HAP-1 (cell line): Measurements from ENCODE around the gene PRMT7.

Experiments used
- DNase-seq, 2 experiments: peaks; one replicate each; pipeline ENCODE4 v3.0.0-alpha.2; 2016 to 2020; ENCODE audit warnings: low spot score in 2 of 2
- H3K27me3 ChIP-seq: fragments of 250-450 bp; sonication (Bioruptor Pico); 2 replicates; pipeline ENCODE4 v1.5.1; 2020; ENCODE audit warnings: low read depth, mild to moderate bottlenecking, moderate library complexity
- H3K36me3 ChIP-seq: fragments of 250-450 bp; sonication (Bioruptor Pico); replicated peaks from 2 replicates; pipeline ENCODE4 v1.5.1; 2020; ENCODE audit warnings: mild to moderate bottlenecking
- H3K4me1 ChIP-seq: fragments of 250-450 bp; sonication (Bioruptor Pico); 2 replicates; pipeline ENCODE4 v1.5.1; 2020; ENCODE audit warnings: mild to moderate bottlenecking
- H3K4me3 ChIP-seq: fragments of 250-450 bp; sonication (Bioruptor Pico); 2 replicates; pipeline ENCODE4 v1.5.1; 2020; ENCODE audit warnings: mild to moderate bottlenecking, moderate library complexity
- H3K9me3 ChIP-seq: fragments of 250-450 bp; sonication (Bioruptor Pico); 2 replicates; pipeline ENCODE4 v1.5.1; 2020; ENCODE audit warnings: mild to moderate bottlenecking, moderate library complexity
- in situ Hi-C: fragments of 300-500 bp; cut with MboI; formaldehyde crosslinking; loops from 3 replicates; pipeline ENCODE4 v1.14.3; 2020; ENCODE audit warnings: low sequenced_read_pairs, inconsistent platforms, mixed read lengths

PRMT7 gene

DNA sequence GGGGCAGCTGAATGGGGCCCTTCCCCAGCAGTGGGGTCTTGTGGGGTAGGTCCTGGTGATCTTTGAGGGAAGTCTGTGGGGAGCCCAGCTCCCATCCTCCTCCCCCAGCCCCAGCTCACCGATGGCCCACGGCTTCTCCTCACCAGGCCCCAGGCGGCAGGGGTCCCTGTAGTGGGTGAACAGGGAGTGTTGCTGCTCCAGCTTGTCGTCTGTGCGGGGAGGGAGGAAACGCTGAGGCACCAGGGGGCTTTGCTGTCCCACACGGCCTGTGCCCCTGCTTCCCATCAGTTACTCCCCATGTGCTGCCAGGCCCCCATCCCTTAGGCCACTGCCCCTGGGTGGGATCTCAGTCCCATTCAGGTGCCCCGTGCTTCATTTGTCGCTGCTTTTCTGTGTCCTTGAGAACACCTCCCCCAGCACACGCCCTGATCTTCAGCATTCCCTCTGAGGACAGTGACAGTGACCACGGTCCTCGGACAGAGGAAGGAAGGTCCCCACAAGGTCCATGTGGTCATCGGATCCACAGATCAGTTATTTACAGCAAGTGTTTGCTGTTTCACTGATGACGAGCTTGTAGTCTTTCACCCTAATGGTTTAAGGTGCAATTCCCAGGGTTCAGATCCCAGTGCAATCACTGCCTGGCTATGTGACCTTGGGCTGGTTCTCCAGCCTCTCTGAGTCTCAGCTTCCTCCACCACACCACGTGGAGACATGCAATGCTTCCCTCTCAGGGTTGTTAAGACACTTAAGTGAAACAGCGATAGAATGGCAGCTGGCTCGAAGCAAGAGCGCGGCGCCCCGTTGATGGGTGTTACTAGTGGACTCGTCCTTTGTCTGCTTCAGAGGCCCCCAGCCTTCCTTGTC is 53.1 kb downstream of the PRMT7 start:
- H3K36me3 ChIP-seq, result no peaks in the 10 kb centered on the region
- no peaks in the 10 kb centered on the region for H3K9me3 ChIP-seq
- no peak for DNase-seq
- no peaks in the 10 kb centered on the region for H3K27me3 ChIP-seq
- H3K4me1 ChIP-seq, result no peaks in the 10 kb centered on the region
- no peak overlapping the region for H3K4me3 ChIP-seq
- in situ Hi-C loops, result no loop called here

DNA sequence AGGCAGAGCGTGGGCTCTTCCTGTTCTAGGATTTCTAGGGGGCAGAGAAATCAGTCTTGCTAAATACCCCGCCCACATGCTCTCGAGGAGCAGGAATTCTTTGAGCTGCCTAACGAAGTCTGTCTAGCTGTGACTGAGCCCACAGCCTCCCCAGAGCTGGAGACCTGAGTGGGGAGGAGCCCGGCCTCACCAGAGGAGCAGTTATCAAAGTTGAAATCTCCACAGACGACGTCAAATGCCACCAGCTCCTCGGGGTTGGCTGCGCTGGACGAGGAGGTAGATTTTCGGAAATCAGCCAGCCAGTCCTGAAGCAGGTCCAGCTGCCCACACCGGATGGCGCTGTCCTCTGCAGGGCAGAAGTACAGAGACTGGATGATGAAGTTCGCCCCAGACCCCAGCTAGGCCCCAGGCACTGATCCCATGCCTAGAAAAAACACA is 53.8 kb downstream of the PRMT7 start:
- Histone ChIP-seq H3K9me3 (no peaks in the 10 kb centered on the region), H3K4me1 (no peaks in the 10 kb centered on the region), H3K36me3 (no peaks in the 10 kb centered on the region), H3K4me3 (no peak overlapping the region), H3K27me3 (no peaks in the 10 kb centered on the region)
- in situ Hi-C loops, result no loop called here
- DNase-seq, result no peak

DNA sequence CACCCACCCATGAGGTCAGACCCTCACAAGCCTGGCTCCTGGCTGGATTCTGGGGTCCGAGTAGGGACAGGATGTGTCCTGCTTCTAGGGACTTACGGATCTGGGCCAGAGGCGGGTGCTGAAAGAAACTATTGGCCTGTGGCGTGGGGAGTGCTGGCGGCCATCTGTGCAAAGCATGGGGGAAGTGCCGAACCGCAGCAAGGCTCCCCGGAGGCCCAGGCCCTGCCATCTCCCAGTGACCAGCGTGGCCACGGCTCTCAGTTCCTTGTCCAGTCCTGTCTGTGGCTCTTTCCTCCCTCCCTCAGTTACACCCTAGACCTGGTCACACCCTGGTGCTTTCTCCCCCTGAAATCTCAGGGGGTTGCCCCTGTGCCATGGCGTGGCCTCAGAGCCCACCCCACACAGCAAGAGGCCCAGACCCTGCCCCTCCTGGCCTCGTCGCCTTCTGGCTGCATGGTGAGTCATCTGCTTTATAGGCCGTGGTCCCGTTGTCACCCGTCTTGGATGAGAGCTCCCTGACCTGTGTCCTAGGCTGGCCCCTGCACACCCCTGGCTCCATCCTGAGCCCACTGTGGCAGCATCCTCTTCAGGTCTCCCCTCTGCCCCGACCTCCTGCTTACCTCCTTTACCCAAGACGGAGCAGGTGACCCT is 54.5 kb downstream of the PRMT7 start:
- H3K27me3 ChIP-seq, result no peaks in the 10 kb centered on the region
- no peak for DNase-seq
- H3K9me3 ChIP-seq, result no peaks in the 10 kb centered on the region
- no peaks in the 10 kb centered on the region for H3K36me3 ChIP-seq
- H3K4me1 ChIP-seq, result no peaks in the 10 kb centered on the region
- in situ Hi-C loops, result no loop called here
- no peak overlapping the region for H3K4me3 ChIP-seq

DNA sequence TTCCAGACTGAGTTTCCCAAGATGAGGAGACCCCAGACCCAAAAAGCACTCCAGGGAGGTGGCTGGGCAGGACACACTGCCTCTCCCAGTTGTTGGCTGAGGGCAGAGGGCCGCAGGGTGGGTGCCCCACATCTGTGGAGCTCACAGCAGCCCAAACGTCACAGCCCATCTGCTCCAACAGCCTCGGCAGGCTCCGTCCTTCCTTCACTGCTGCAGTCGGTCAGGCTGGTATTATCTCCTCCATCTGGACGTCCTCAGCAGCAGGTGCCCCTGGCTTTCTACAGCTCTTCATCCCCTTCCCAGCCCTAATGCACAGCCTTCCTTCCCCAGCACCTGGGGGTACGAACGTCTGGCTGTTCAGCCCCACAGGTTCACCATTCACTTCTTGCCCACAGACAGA is 55.2 kb downstream of the PRMT7 start:
- no peaks in the 10 kb centered on the region for H3K9me3 ChIP-seq
- no peaks in the 10 kb centered on the region for H3K36me3 ChIP-seq
- no peak for DNase-seq
- H3K27me3 ChIP-seq, result no peaks in the 10 kb centered on the region
- no peaks in the 10 kb centered on the region for H3K4me1 ChIP-seq
- in situ Hi-C loops, result no loop called here
- H3K4me3 ChIP-seq, result no peak overlapping the region

DNA sequence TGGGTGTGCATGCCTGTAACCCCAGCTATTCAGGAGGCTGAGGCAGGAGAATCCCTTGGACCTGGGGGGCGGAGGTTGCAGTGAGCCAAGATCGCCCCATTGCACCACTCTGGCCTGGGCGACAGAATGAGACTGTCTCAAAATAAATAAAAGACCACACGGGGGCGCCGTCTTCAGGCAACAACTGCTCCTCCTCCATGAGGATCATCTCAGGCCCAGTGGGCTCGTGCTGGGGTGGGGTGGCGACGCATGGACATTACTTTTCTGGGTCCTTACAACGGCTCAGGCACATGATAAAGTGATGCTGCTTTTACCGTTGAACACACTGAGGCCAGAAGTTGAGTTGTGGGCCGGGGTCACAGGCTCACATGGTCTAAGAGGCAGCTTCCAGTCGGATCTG is 56.2 kb downstream of the PRMT7 start:
- Histone ChIP-seq H3K4me1 (no peaks in the 10 kb centered on the region), H3K36me3 (no peaks in the 10 kb centered on the region), H3K9me3 (no peaks in the 10 kb centered on the region), H3K4me3 (no peak overlapping the region), H3K27me3 (no peaks in the 10 kb centered on the region)
- in situ Hi-C loops, result no loop called here
- DNase-seq, result peak; percentile 12 to 80

DNA sequence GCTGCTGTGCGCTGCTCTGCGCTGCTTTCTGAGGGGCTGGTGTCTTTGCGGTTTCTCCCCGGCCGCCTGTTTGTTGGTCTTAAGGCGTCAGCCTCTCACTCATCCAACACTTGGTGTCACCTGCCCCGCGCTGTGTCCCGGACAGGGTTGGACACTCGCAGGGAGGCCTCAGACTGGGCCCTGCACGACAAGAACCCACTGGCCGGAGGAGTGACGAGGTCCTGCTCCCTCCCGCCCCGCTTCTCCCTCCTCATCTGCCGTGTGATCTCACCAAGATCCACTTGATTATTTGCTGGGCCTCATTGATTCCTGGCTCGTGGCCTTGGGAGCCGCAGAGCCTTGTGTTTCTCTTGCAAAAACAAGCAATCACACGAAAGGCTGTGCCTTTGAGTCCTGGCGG is 56.6 kb downstream of the PRMT7 start:
- H3K9me3 ChIP-seq, result no peaks in the 10 kb centered on the region
- DNase-seq, result no peak
- no peaks in the 10 kb centered on the region for H3K27me3 ChIP-seq
- H3K4me1 ChIP-seq, result no peaks in the 10 kb centered on the region
- in situ Hi-C loops, result no loop called here
- no peak overlapping the region for H3K4me3 ChIP-seq
- H3K36me3 ChIP-seq, result no peaks in the 10 kb centered on the region

DNA sequence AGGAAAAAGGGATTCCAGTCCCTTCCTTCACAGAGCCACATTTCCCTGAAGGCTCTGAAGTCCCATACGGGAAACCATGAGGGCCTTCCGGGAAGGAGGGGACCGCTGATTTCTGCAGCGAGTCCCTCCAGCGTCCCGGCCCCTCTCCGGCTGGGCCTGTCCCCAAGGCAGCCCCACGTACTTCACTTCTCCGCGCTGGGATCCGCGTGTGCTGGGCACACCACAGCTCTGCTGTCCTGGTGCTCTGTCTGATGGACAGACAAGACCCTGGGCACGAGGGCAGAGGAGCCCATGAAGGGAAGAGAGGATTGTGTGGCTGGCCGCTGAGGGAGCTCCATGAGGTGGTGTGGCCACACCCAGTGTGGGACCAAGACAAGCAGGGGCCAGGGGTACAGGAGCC is 57.1 kb downstream of the PRMT7 start:
- Histone ChIP-seq H3K36me3 (no peaks in the 10 kb centered on the region), H3K4me3 (no peak overlapping the region), H3K9me3 (no peaks in the 10 kb centered on the region), H3K27me3 (no peaks in the 10 kb centered on the region), H3K4me1 (no peaks in the 10 kb centered on the region)
- no peak for DNase-seq
- in situ Hi-C loops, result no loop called here

DNA sequence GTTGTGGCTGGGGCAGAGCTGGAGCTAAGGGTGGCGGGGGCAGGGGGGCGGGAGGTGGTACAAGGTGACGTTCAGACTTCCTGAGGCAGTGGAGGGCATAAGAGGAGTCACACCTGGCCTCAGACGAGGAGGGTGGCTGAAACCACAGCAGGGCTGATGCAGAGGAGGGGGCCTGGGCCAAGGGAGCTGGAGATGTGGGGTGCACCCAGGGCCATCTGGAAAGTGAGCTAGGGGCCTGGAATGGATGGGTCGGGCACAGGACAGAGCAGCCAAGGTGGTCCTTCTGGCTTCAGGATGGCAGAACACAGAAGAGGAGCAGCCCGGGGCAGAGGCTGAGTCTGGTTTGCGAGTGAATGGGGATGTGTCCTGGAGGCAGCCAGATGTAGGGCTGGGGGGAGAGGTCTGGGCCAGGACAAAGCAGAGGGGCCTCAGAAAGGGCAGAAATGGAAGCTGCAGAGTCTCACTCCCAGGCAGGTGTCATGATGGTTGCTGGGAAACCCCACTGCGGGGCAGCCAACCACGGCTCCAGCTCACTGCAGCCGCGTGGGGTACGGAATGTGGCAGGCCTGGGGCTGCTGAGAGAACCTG is 57.6 kb downstream of the PRMT7 start:
- H3K4me3 ChIP-seq, result no peak overlapping the region
- no peak for DNase-seq
- in situ Hi-C loops, result no loop called here
- no peaks in the 10 kb centered on the region for H3K36me3 ChIP-seq
- no peaks in the 10 kb centered on the region for H3K27me3 ChIP-seq
- H3K4me1 ChIP-seq, result no peaks in the 10 kb centered on the region
- H3K9me3 ChIP-seq, result no peaks in the 10 kb centered on the region

DNA sequence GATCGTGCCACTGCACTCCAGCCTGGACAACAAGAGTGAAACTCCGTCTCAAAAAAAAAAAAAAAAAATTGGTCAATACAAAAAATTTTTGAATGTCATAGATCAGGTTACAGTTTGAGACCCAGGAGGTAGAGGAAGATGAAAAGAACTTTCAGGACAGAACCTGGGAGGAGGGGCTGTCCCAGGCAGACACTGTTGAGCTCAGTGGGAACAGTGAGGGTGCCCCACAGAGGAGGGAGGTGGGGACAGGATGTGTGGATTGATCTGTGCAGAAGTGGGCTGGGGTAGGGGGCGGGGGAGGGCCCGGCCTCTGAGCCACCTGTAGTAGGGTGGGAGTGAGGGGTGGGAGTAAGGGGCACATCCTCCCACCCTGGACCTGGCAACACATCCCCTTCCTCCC is 58.3 kb downstream of the PRMT7 start:
- no peak for DNase-seq
- H3K36me3 ChIP-seq, result no peaks in the 10 kb centered on the region
- H3K4me1 ChIP-seq, result no peaks in the 10 kb centered on the region
- no peaks in the 10 kb centered on the region for H3K9me3 ChIP-seq
- in situ Hi-C loops, result no loop called here
- no peak overlapping the region for H3K4me3 ChIP-seq
- H3K27me3 ChIP-seq, result no peaks in the 10 kb centered on the region

DNA sequence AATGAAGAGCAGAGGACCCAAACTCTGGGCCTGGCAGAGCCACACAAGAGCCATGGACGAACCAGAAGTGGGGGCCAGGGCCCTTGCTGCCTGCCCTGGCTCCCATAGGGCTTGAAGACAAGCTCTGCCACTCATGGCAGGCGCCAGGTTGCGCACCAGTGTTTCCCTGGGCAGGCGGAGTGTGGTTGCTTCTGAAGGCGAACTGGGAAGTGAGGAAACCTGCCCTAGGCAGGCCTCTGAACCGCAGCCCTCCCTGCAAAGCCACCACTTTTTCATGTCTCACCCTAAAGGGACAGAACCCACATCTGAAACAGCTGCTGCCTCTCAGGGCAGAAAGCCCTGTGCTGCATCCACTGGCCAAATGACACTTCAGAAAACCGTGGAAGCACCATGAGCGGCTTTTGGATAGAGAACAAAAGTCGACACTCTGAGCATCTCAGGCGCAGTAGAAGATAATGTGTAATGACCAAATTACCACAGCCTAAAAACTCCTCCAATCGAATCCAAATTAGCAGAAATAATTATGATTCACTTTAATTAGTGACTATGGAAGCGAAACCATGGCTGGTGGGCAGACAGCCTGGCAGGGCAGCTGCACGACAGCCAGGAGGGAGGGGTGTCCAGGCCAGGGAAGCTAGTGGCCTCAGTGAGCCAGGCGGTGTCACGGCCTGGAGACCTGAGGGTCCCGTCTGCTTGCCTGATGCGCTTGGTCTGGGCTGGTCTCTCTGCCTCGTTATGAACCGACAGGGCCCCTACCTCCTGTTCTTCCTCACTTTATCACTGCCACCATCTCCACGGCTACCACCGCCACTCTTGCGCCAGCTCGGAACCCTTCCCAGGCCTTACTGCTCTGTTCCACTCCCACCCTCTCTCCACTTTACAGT is 59.1 kb downstream of the PRMT7 start:
- no peaks in the 10 kb centered on the region for H3K27me3 ChIP-seq
- no peaks in the 10 kb centered on the region for H3K36me3 ChIP-seq
- H3K4me1 ChIP-seq, result no peaks in the 10 kb centered on the region
- in situ Hi-C loops, result no loop called here
- no peaks in the 10 kb centered on the region for H3K9me3 ChIP-seq
- no peak for DNase-seq
- H3K4me3 ChIP-seq, result no peak overlapping the region

DNA sequence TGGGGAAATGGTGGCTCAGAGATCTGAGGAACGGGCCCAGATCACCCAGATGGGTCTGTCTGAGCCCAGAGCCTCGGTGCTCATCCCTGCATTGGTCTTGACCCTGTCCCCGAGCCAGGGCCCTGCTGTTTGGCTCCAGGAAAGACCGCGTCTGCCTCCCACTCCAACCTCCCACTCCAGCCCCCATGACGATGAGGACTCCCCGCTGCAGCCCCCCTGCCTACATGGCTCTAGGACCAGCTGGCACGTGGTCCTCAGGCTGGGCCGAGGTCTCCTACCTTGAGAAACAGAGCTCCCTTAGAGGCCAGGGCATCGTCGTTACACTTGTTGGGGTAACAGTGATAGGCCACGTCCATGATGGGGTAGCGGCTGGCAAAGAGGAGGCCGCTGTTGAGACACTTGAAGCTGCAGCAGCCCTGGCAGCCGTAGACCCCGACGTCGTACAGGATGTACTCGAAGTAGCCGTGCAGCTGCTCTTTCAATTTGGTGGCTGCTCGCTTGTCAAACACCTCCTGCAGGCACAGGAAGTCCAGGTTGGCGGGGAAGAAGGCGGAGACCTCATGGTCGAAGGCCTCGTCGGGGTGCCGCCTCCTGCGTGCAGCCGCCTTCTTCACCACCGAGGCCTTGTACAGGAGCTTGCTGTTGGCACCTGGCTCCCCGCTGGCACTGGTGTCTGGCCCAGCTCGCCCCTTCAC is 59.9 kb downstream of the PRMT7 start:
- Histone ChIP-seq H3K4me3 (no peak overlapping the region), H3K9me3 (no peaks in the 10 kb centered on the region), H3K27me3 (no peaks in the 10 kb centered on the region), H3K36me3 (no peaks in the 10 kb centered on the region), H3K4me1 (no peaks in the 10 kb centered on the region)
- in situ Hi-C loops, result no loop called here
- DNase-seq, result no peak

DNA sequence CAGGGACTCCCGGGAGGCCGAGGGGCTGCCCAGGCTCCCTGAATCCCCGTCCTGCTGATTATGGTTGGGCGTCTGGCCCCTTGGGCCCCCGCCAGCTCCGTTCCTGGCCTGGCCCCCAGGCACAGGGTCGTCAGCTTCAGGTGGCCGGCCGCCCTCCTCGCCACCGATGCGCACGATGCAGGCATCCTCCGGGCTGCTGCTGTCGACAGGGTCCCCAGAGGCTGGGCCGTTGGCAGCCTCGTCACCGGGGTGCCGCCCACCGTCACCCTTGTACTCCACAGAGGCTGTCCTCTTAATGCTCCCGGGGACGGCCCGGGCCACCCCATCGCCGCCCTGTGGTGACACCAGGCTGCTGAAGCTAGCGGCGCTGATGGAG is 60.4 kb downstream of the PRMT7 start:
- no peak for DNase-seq
- H3K4me1 ChIP-seq, result no peaks in the 10 kb centered on the region
- H3K27me3 ChIP-seq, result no peaks in the 10 kb centered on the region
- H3K36me3 ChIP-seq, result no peaks in the 10 kb centered on the region
- H3K9me3 ChIP-seq, result no peaks in the 10 kb centered on the region
- in situ Hi-C loops, result no loop called here
- no peak overlapping the region for H3K4me3 ChIP-seq

DNA sequence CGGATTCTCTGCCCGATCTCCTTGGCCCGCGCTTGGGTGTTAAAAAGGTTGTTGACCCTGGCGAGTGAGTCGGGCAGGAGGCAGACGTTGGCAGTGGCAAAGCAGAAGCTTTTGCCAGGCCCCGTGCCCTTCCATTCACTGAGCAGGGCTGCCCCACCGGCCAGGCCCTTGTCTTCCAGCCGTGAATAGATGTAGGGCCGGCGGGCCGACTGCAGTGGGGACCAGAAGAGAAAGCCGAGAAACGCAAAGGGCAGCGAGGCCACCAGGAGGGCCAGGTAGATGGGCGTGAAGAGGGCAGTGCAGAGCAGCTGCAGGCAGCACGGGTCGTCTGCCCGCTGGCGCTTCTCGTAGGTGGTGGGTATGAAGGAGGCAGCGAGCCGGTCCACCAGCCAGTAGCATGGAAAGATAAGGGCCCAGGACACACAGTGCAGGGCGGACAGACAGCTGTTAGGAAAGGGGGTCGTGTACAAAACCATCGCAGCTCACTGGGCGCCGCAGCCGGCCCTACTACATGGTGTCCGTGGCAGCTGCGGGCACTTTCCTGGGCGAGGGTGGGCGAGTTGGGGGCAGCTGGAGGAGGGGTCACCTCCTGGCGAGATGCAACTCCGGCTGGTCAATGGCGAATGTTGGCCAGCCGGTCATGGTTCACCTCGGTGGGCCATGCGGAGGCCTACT is 61.0 kb downstream of the PRMT7 start:
- Histone ChIP-seq H3K4me1 (no peaks in the 10 kb centered on the region), H3K27me3 (no peaks in the 10 kb centered on the region), H3K36me3 (no peaks in the 10 kb centered on the region), H3K9me3 (no peaks in the 10 kb centered on the region), H3K4me3 (no peak overlapping the region)
- in situ Hi-C loops, result no loop called here
- DNase-seq, result no peak
